MM.1S (cell line): Measurements from ENCODE around the gene NUP85.

ENCODE experiments used
- CTCF ChIP-seq: fragments of 300-600 bp; sonication (generic); IDR thresholded peaks from 2 replicates; pipeline ENCODE4 v1.5.1; 2016; ENCODE audit warnings: antibody characterized with exemption, low read length, mixed read lengths
- EZH2 ChIP-seq: fragments of 300-600 bp; sonication (generic); optimal IDR thresholded peaks from 2 replicates; pipeline ENCODE3; 2017; ENCODE audit warnings: low read depth, mild to moderate bottlenecking, antibody characterized with exemption, low read length, mixed read lengths
- EZH2phosphoT487 ChIP-seq: fragments of 300-600 bp; sonication (generic); IDR thresholded peaks from 2 replicates; pipeline ENCODE4 v1.6.1; 2018; ENCODE audit warnings: antibody characterized with exemption, low read length

GRCh38 chr17:75244133-75244866 lies 38.8 kb downstream of the NUP85 start:
- TF ChIP-seq CTCF (no peak), EZH2phosphoT487 (no peak), EZH2 (no peak)
